GM13977 (cell line): ENCODE data around the gene NCAM1.

Source experiments
- DNase-seq: peaks from one replicate; pipeline ENCODE4 v3.0.0; 2012; ENCODE audit warnings: low spot score
- in situ Hi-C: fragments of 300-500 bp; cut with MboI; formaldehyde crosslinking; loops from one replicate; pipeline ENCODE4 v1.12.0; 2022; ENCODE audit warnings: low sequenced_read_pairs, low pct_unique_long_range_greater_than_20kb, mixed read lengths, inconsistent platforms; ENCODE audit not compliant: unreplicated experiment
- TF ChIP-seq, protein P1 (sequence below): IDR thresholded peaks from 2 replicates; pipeline ENCODE4 v1.5.1; 2012; ENCODE audit warnings: mild to moderate bottlenecking, control low read depth; ENCODE audit not compliant: insufficient read depth; ENCODE audit errors: extremely low read depth, missing control alignments

Gene NCAM1

DNA sequence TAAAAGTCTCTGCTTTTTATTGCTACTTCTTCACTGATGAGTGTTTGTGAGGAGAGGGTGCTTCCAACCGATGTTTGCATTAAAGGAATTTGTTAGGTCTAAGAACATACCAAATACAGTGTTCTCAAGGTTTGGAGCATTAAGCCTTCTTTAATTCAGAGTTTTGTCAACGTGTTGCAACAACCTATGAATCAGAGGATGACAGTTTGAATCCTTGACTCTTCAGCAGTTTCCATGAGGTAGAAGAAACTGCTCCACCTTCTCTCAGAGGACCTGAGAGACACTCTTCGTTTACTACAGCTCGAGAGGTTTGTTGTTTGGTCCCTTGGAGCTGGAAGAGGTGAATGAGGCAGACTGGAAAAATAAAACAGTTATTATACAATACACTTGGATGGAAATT, 55.7 kb downstream of the NCAM1 start:
- DNase-seq, result no peak
- in situ Hi-C loops, result no loop called here
- TF ChIP-seq, protein P1, sequence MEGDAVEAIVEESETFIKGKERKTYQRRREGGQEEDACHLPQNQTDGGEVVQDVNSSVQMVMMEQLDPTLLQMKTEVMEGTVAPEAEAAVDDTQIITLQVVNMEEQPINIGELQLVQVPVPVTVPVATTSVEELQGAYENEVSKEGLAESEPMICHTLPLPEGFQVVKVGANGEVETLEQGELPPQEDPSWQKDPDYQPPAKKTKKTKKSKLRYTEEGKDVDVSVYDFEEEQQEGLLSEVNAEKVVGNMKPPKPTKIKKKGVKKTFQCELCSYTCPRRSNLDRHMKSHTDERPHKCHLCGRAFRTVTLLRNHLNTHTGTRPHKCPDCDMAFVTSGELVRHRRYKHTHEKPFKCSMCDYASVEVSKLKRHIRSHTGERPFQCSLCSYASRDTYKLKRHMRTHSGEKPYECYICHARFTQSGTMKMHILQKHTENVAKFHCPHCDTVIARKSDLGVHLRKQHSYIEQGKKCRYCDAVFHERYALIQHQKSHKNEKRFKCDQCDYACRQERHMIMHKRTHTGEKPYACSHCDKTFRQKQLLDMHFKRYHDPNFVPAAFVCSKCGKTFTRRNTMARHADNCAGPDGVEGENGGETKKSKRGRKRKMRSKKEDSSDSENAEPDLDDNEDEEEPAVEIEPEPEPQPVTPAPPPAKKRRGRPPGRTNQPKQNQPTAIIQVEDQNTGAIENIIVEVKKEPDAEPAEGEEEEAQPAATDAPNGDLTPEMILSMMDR, result no peak

GRCh38 chr11:113018913-113019312, 57.7 kb downstream of the NCAM1 start:
- no peak for DNase-seq
- in situ Hi-C loops, result no loop called here
- TF ChIP-seq, protein P1, result no peak

DNA sequence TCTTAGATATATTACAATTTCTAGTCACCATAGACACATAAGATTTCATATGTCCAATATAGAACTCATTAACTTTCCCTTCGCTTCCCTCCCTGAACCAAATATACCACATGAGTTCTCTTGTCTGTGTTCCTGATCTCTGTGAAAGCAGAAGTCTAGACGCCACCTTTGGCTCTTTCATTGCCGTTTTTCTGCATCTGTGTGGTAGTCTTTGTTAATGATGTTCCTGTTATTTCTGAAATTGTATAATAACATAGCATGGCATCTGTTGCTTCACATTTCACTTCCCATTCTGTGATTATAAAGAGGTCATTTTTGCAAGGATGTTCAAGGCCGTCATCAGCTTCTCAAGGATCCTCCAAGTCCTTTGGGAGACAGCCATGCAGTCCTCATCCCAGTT, 58.5 kb downstream of the NCAM1 start:
- no peak for DNase-seq
- TF ChIP-seq, protein P1, result no peak
- in situ Hi-C loops, result no loop called here

- DNase-seq, result no peak
- in situ Hi-C loops, result no loop called here
- TF ChIP-seq, protein P1, result no peak
These were observed 59.9 kb downstream of the NCAM1 start for GRCh38 chr11:113021111-113021510.

DNA sequence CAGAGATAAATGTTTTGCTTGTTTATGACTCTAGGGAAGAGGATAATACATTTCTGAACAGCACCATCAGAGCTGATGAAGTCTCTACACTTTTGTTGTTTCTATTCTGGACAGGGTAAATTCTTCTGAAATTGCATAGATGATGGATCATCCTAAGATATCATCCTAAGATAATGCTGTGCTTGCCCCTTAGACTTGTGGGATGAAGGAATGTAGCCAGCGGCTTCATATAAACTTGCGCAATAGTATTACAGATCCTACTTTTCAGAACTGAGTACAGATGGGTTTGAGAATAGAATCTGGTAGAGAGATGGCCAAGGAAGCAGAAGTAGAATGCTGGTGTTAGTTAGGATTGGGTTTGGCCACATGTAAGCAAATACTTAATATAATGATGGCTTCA, 61.0 kb downstream of the NCAM1 start:
- in situ Hi-C loops, result no loop called here
- TF ChIP-seq, protein P1, result no peak
- no peak for DNase-seq

DNA sequence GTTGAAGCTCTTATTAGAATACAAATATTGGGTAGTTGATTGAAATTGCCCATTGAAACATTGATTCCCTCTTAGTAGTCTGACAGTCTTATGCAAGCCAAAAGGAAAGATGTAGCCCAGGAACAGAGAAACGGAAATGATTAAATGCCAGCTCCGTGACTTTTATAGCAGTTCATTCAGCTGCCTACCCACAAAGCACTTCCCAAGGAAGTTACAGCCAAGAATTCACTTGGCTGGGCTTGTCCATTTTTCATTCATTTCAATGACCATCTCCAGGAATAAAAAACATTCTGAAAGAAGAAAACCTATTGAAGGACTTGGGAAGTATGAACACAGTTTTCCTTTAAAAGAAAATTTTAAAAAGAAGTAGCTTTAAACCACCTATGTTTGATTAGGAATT, 62.0 kb downstream of the NCAM1 start:
- in situ Hi-C loops, result no loop called here
- DNase-seq, result no peak
- TF ChIP-seq, protein P1, result no peak

DNA sequence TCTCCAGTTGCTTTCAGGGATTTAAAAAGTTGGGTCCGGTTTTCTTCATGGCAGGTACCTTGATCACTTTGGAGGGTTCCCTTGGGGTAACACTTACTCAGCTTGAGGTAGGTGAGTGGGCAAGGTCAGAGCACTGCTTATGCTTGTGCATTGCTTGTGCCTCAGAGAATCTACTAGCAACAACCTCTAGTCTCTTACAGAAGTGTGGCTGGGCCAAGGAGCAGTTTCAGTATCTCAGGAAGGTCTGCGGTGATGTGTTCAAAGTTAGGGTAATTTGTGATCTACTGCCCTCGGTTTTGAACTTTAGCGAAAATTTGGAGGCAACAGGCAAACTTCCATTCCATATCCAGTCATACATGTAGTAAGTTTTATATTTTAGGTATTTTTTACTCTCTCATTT, 62.8 kb downstream of the NCAM1 start:
- no peak for DNase-seq
- TF ChIP-seq, protein P1, result no peak
- in situ Hi-C loops, result no loop called here
